ENCODE results near the gene OR56A4.

OR56A4 gene

GRCh38 chr11:5955586-5955985, 51.2 kb downstream of the OR56A4 start:
- no peak for DNase-seq

Data from 8988T (cell line).